CD14-positive monocyte (primary cell): ENCODE results near the gene XPR1. TPM values are rescaled to one million over a fixed set of nuclear protein-coding genes. Genes with fewer than 3 reads are reported as not detected.

ENCODE experiments used
- DNase-seq, 3 donors: peaks; one replicate each; pipeline ENCODE4 v3.0.0-alpha.2; 2011 to 2022
- H2AFZ ChIP-seq: 2 replicates; pipeline ENCODE4 v1.6.0; 2012; ENCODE audit warnings: mild to moderate bottlenecking, low read depth, low read length, inconsistent platforms; ENCODE audit not compliant: insufficient read depth, poor library complexity, severe bottlenecking
- H3K27ac ChIP-seq, 2 donors: 1 replicate in 1 of 2; 2 replicates in 1 of 2; pipeline ENCODE4 v1.5.1; 2012 to 2013; ENCODE audit warnings: low read length in 2 of 2, control low read depth in 1 of 2, inconsistent platforms in 1 of 2, low read depth in 1 of 2, mild to moderate bottlenecking in 1 of 2
- H3K27me3 ChIP-seq, 2 donors: one replicate each; pipeline versions ENCODE4 v1.6.0 to v1.6.1; 2011 to 2013; ENCODE audit warnings: low read length in 2 of 2; ENCODE audit not compliant: control insufficient read depth in 2 of 2, insufficient read depth in 2 of 2
- H3K36me3 ChIP-seq, 2 donors: replicated peaks in 1 of 2; 1 replicate in 1 of 2; 2 replicates in 1 of 2; pipeline versions ENCODE4 v1.5.1 to v1.6.1; 2012 to 2013; ENCODE audit warnings: low read length in 2 of 2, control low read depth in 1 of 2, inconsistent platforms in 1 of 2, mild to moderate bottlenecking in 1 of 2; ENCODE audit not compliant: insufficient read depth in 2 of 2, control insufficient read depth in 1 of 2
- H3K4me1 ChIP-seq, 2 donors: 1 replicate in 1 of 2; 2 replicates in 1 of 2; pipeline versions ENCODE4 v1.5.1 to v1.6.1; 2012 to 2013; ENCODE audit warnings: low read length in 2 of 2, control low read depth in 1 of 2, inconsistent platforms in 1 of 2, mild to moderate bottlenecking in 1 of 2, moderate library complexity in 1 of 2; ENCODE audit not compliant: insufficient read depth in 2 of 2, control insufficient read depth in 1 of 2
- H3K4me2 ChIP-seq: replicated peaks from 2 replicates; pipeline ENCODE3; 2012; ENCODE audit warnings: low read length, moderate library complexity, mild to moderate bottlenecking; ENCODE audit not compliant: poor library complexity, severe bottlenecking; ENCODE audit errors: extremely low read depth
- H3K4me3 ChIP-seq, 3 experiments: fragments of 200-600 bp in 1 of 3; sonication (generic) in 1 of 3; replicated peaks in 1 of 3; 1 replicate in 2 of 3; 2 replicates in 1 of 3; pipeline ENCODE4 v1.5.1; 2011 to 2013; ENCODE audit warnings: low read length in 3 of 3, mild to moderate bottlenecking in 3 of 3, control low read depth in 2 of 3, low read depth in 2 of 3, inconsistent platforms in 1 of 3, moderate library complexity in 1 of 3
- H3K79me2 ChIP-seq: 2 replicates; pipeline ENCODE4 v1.6.0; 2012; ENCODE audit warnings: mild to moderate bottlenecking, control low read depth, inconsistent platforms, low read length, moderate library complexity; ENCODE audit not compliant: insufficient read depth
- H3K9ac ChIP-seq: 2 replicates; pipeline ENCODE4 v1.6.0; 2017; ENCODE audit warnings: low read length, mild to moderate bottlenecking; ENCODE audit not compliant: insufficient read depth, poor library complexity, severe bottlenecking
- H3K9me3 ChIP-seq, 2 donors: replicated peaks in 1 of 2; 1 replicate in 1 of 2; 2 replicates in 1 of 2; pipeline versions ENCODE4 v1.5.1 to v1.6.1; 2012 to 2013; ENCODE audit warnings: low read length in 2 of 2, control low read depth in 1 of 2; ENCODE audit not compliant: control insufficient read depth in 1 of 2, insufficient read depth in 1 of 2
- H4K20me1 ChIP-seq: 2 replicates; pipeline ENCODE4 v1.6.0; 2012; ENCODE audit warnings: mild to moderate bottlenecking, low read length, control low read depth, moderate library complexity; ENCODE audit not compliant: insufficient read depth
- H3K27ac Mint-ChIP-seq, 7 donors: one replicate each; pipeline ENCODE4 v1.8.0; 2020; ENCODE audit warnings: mild to moderate bottlenecking in 7 of 7, mixed read lengths in 7 of 7, moderate library complexity in 6 of 7, inconsistent platforms in 2 of 7
- H3K27me3 Mint-ChIP-seq, 3 donors: one replicate each; pipeline ENCODE4 v1.8.0; 2021 to 2022; ENCODE audit warnings: low read depth in 3 of 3, mild to moderate bottlenecking in 3 of 3, mixed read lengths in 3 of 3, moderate library complexity in 3 of 3, inconsistent platforms in 1 of 3
- H3K36me3 Mint-ChIP-seq, 2 donors: one replicate each; pipeline ENCODE4 v1.8.0; 2020; ENCODE audit warnings: mixed read lengths in 2 of 2, inconsistent platforms in 1 of 2, mild to moderate bottlenecking in 1 of 2
- H3K4me1 Mint-ChIP-seq: one replicate; pipeline ENCODE4 v1.8.0; 2020; ENCODE audit warnings: mild to moderate bottlenecking, mixed read lengths
- H3K4me3 Mint-ChIP-seq, 2 donors: one replicate each; pipeline ENCODE4 v1.8.0; 2020; ENCODE audit warnings: mild to moderate bottlenecking in 2 of 2, mixed read lengths in 2 of 2, moderate library complexity in 1 of 2
- H3K9me3 Mint-ChIP-seq, 7 donors: one replicate each; pipeline ENCODE4 v1.8.0; 2020 to 2022; ENCODE audit warnings: mixed read lengths in 7 of 7, mild to moderate bottlenecking in 6 of 7, moderate library complexity in 6 of 7, inconsistent platforms in 2 of 7
- WGBS: methylation state at CpG from one replicate; pipeline ENCODE4 v1.1.5; 2013; ENCODE audit warnings: missing lambda C conversion rate; ENCODE audit not compliant: insufficient coverage; 5-methylcytosine and 5-hydroxymethylcytosine counted together
- intact Hi-C, 2 donors: fragments of 100-400 bp; cut with micrococcal nuclease; formaldehyde crosslinking; loops; one replicate each; pipeline versions ENCODE4 v1.15.0 to v1.15.1; 2023
- polyA plus RNA-seq, 3 donors: library from polyadenylated mRNA; depleted of rRNA in 1 of 3; unstranded in 2 of 3; stranded (reverse) in 1 of 3; fragments of 300-500 nt in 2 of 3; fragments of >200 nt in 1 of 3; fragmentation: Illumina TruSeq in 2 of 3; gene quantifications; 1 replicate in 2 of 3; 2 replicates in 1 of 3; pipeline ENCODE4 v1.2.3, GENCODE V29; 2012 to 2021
- TF ChIP-seq, protein P1 (sequence below): fragments of 200-600 bp; IDR thresholded peaks from one replicate; pipeline ENCODE4 v1.8.0; 2022; ENCODE audit warnings: antibody characterized with exemption, mild to moderate bottlenecking

Gene XPR1
- polyA plus RNA-seq, 3 donors, result 4.7 to 12.5 (median 8.7) TPM

DNA sequence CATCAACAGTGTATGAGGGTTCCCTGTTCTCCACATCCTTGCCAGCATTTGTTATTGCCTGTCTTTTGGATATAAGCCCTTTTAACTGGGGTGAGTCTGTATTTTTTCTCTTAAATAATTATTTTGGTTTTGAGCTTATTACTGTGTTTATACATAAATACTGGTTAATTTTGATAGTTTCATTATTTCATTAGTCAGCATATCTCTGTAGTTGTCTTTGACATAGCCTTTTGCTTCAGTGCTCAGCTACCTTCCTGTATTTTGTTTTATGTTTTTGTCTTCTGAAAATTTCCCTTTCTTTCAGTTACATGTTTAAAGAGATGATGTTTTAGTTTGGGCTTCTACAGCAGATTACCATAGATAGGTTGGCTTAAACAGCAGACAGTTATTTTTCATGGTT lies 138.1 kb downstream of the XPR1 start:
- no peak for DNase-seq
- H3K9me3 Mint-ChIP-seq, result peaks cover 0 to 5% (median 0%) of the 10 kb centered on the region in 7 donors
- no peak overlapping the region for H3K27ac ChIP-seq
- H3K4me1 Mint-ChIP-seq, result peaks cover 4% of the 10 kb centered on the region
- no peak overlapping the region for H2AFZ ChIP-seq
- peak overlapping the region in 2 of 7 donors; percentile 3 to 42 for H3K27ac Mint-ChIP-seq
- intact Hi-C loops, result no loop called here
- H3K4me3 Mint-ChIP-seq, result no peak overlapping the region
- TF ChIP-seq, protein P1, sequence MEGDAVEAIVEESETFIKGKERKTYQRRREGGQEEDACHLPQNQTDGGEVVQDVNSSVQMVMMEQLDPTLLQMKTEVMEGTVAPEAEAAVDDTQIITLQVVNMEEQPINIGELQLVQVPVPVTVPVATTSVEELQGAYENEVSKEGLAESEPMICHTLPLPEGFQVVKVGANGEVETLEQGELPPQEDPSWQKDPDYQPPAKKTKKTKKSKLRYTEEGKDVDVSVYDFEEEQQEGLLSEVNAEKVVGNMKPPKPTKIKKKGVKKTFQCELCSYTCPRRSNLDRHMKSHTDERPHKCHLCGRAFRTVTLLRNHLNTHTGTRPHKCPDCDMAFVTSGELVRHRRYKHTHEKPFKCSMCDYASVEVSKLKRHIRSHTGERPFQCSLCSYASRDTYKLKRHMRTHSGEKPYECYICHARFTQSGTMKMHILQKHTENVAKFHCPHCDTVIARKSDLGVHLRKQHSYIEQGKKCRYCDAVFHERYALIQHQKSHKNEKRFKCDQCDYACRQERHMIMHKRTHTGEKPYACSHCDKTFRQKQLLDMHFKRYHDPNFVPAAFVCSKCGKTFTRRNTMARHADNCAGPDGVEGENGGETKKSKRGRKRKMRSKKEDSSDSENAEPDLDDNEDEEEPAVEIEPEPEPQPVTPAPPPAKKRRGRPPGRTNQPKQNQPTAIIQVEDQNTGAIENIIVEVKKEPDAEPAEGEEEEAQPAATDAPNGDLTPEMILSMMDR, result no peak
- H3K9me3 ChIP-seq, result no peaks in the 10 kb centered on the region
- H3K27me3 Mint-ChIP-seq, result peaks cover 0 to 2% (median 1%) of the 10 kb centered on the region in 3 donors
- no peak overlapping the region for H3K4me3 ChIP-seq
- no peaks in the 10 kb centered on the region for H3K27me3 ChIP-seq
- H3K36me3 Mint-ChIP-seq, result no peaks in the 10 kb centered on the region
- no peaks in the 10 kb centered on the region for H3K79me2 ChIP-seq
- H3K36me3 ChIP-seq, result no peaks in the 10 kb centered on the region
- H4K20me1 ChIP-seq, result no peaks in the 10 kb centered on the region
- H3K4me2 ChIP-seq, result no peak overlapping the region
- no peaks in the 10 kb centered on the region for H3K4me1 ChIP-seq
- no peak overlapping the region for H3K9ac ChIP-seq

DNA sequence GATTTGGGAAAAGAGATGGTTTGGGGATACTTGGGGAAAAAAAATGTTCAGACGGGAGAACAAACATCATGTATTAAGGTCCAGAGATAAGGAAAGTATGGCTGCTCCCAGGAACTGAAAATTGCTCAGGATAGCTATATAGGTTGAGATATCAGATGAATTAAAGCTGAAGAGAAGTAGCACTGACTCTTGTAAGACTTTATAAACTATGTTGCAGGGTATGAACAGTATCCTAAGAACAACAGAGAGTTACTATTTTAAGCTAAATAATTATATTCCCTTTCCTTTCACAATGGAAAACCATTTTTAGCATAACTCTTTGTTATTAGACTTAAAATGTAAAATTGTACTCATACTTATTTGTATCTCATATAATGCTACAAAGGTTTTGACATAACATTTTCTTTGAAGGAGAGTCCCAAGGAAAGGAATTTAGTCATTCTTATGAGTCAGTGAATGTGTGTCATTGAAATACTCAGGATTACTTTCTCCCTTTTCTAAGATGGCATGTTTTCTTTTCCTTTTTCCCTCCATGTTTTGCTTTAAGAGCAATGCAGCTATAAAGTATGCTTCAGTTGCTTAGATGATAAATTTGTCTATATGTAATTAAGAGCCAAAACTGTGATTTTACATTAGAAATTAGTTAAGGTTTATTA lies 141.5 kb downstream of the XPR1 start:
- H3K36me3 Mint-ChIP-seq, result no peaks in the 10 kb centered on the region
- H3K4me1 Mint-ChIP-seq, result peaks cover 4% of the 10 kb centered on the region
- Histone ChIP-seq H3K27me3 (no peaks in the 10 kb centered on the region), H3K4me1 (no peaks in the 10 kb centered on the region), H3K4me3 (no peak overlapping the region), H3K79me2 (no peaks in the 10 kb centered on the region), H3K9me3 (no peaks in the 10 kb centered on the region), H2AFZ (no peak overlapping the region), H4K20me1 (peaks cover 5% of the 10 kb centered on the region), H3K36me3 (no peaks in the 10 kb centered on the region), H3K9ac (no peak overlapping the region), H3K4me2 (no peak overlapping the region), H3K27ac (no peak overlapping the region)
- WGBS, result 100% methylated on average over 1 of the region's 1 CpG
- TF ChIP-seq, protein P1, result no peak
- no peak for DNase-seq
- no peak overlapping the region for H3K4me3 Mint-ChIP-seq
- peaks cover 0 to 5% (median 0%) of the 10 kb centered on the region in 7 donors for H3K9me3 Mint-ChIP-seq
- H3K27ac Mint-ChIP-seq, result no peak overlapping the region
- peaks cover 0 to 2% (median 1%) of the 10 kb centered on the region in 3 donors for H3K27me3 Mint-ChIP-seq
- intact Hi-C loops, result no loop called here
